Osteoblast (primary cell): ENCODE data around the gene FOXL2. TPM values are rescaled to one million over a fixed set of nuclear protein-coding genes. Genes with fewer than 3 reads are reported as not detected.

Experiments
- DNase-seq: peaks from one replicate; pipeline ENCODE4 v3.0.0; 2011; ENCODE audit warnings: low spot score, mixed read lengths; ENCODE audit not compliant: insufficient read length; ENCODE audit errors: missing footprints
- H2AFZ ChIP-seq: 2 replicates; pipeline ENCODE4 v1.6.0; 2011; ENCODE audit warnings: mild to moderate bottlenecking, low read length
- H3K27ac ChIP-seq: 2 replicates; pipeline ENCODE4 v1.5.1; 2011; ENCODE audit warnings: mild to moderate bottlenecking, low read depth, low read length, moderate library complexity
- H3K27me3 ChIP-seq: 2 replicates; pipeline ENCODE4 v1.6.0; 2012; ENCODE audit warnings: mild to moderate bottlenecking, control low read depth, inconsistent platforms, low read length, moderate library complexity; ENCODE audit not compliant: insufficient read depth
- H3K36me3 ChIP-seq: 2 replicates; pipeline ENCODE4 v1.5.1; 2011; ENCODE audit warnings: mild to moderate bottlenecking, low read length, control low read depth, moderate library complexity; ENCODE audit not compliant: insufficient read depth
- H3K4me1 ChIP-seq: 2 replicates; pipeline ENCODE4 v1.5.1; 2011; ENCODE audit warnings: mild to moderate bottlenecking, low read length, control low read depth, moderate library complexity; ENCODE audit not compliant: insufficient read depth
- H3K4me2 ChIP-seq: 2 replicates; pipeline ENCODE4 v1.6.0; 2011; ENCODE audit warnings: mild to moderate bottlenecking, low read length; ENCODE audit not compliant: insufficient read depth
- H3K4me3 ChIP-seq: fragments of 200-600 bp; sonication (generic); 3 replicates; pipeline ENCODE4 v1.5.1; 2012; ENCODE audit warnings: mild to moderate bottlenecking, low read length, inconsistent platforms; ENCODE audit not compliant: insufficient read depth
- H3K79me2 ChIP-seq: 2 replicates; pipeline ENCODE4 v1.6.0; 2012; ENCODE audit warnings: mild to moderate bottlenecking, low read length, control low read depth, inconsistent platforms; ENCODE audit not compliant: insufficient read depth
- H3K9me3 ChIP-seq: 2 replicates; pipeline ENCODE4 v1.5.1; 2011; ENCODE audit warnings: low read depth, low read length, control low read depth
- H4K20me1 ChIP-seq: 2 replicates; pipeline ENCODE4 v1.6.0; 2012; ENCODE audit warnings: mild to moderate bottlenecking, low read length, control low read depth; ENCODE audit not compliant: insufficient read depth
- CTCF ChIP-seq: IDR thresholded peaks from 2 replicates; pipeline ENCODE4 v1.5.1; 2011; ENCODE audit warnings: mild to moderate bottlenecking, low read depth, low read length, moderate library complexity; ENCODE audit errors: extremely low read depth
- total RNA-seq: library from RNA; depleted of rRNA; stranded (reverse); fragments of >200 nt; gene quantifications from 2 replicates; pipeline ENCODE4 v1.2.3, GENCODE V29; 2012

The FOXL2 gene
- total RNA-seq, 1 donor, result 0.36 TPM

- no peak overlapping the region for H3K27ac ChIP-seq
- TF ChIP-seq CTCF, result no peak
- H3K4me1 ChIP-seq, result peaks cover 5% of the 10 kb centered on the region
- H3K4me3 ChIP-seq, result no peak overlapping the region
- H3K79me2 ChIP-seq, result no peaks in the 10 kb centered on the region
- no peak overlapping the region for H3K4me2 ChIP-seq
- no peaks in the 10 kb centered on the region for H3K36me3 ChIP-seq
- no peak for DNase-seq
- no peaks in the 10 kb centered on the region for H3K27me3 ChIP-seq
- H2AFZ ChIP-seq, result no peak overlapping the region
- no peaks in the 10 kb centered on the region for H4K20me1 ChIP-seq
- H3K9me3 ChIP-seq, result no peaks in the 10 kb centered on the region
These were observed 33.2 kb downstream of the FOXL2 start for GRCh38 chr3:138913766-138914165.

GRCh38 chr3:138912237-138912636 lies 34.7 kb downstream of the FOXL2 start:
- H3K79me2 ChIP-seq, result no peaks in the 10 kb centered on the region
- DNase-seq, result peak; percentile 44

GRCh38 chr3:138911621-138912020 lies 35.3 kb downstream of the FOXL2 start:
- Histone ChIP-seq H3K4me3 (no peak overlapping the region), H3K36me3 (no peaks in the 10 kb centered on the region), H3K4me2 (no peak overlapping the region), H4K20me1 (no peaks in the 10 kb centered on the region), H3K27me3 (no peaks in the 10 kb centered on the region), H3K27ac (no peak overlapping the region), H3K9me3 (no peaks in the 10 kb centered on the region), H3K4me1 (peaks cover 5% of the 10 kb centered on the region), H3K79me2 (no peaks in the 10 kb centered on the region), H2AFZ (no peak overlapping the region)
- no peak for DNase-seq
- no peak for TF ChIP-seq CTCF

More at GRCh38 chr3:138912237-138912636, 34.7 kb downstream of the FOXL2 start:
- Histone ChIP-seq H3K4me2 (no peak overlapping the region), H3K4me1 (peaks cover 5% of the 10 kb centered on the region), H3K9me3 (no peaks in the 10 kb centered on the region), H2AFZ (no peak overlapping the region), H3K27me3 (no peaks in the 10 kb centered on the region), H4K20me1 (no peaks in the 10 kb centered on the region), H3K36me3 (no peaks in the 10 kb centered on the region), H3K4me3 (no peak overlapping the region), H3K27ac (no peak overlapping the region)
- TF ChIP-seq CTCF, result no peak

- H3K79me2 ChIP-seq, result no peaks in the 10 kb centered on the region
- no peaks in the 10 kb centered on the region for H4K20me1 ChIP-seq
- no peak for TF ChIP-seq CTCF
- H3K27me3 ChIP-seq, result no peaks in the 10 kb centered on the region
- peaks cover 2% of the 10 kb centered on the region for H3K4me1 ChIP-seq
- no peak overlapping the region for H3K27ac ChIP-seq
- no peak overlapping the region for H3K4me3 ChIP-seq
- no peak overlapping the region for H2AFZ ChIP-seq
- no peaks in the 10 kb centered on the region for H3K36me3 ChIP-seq
- peak; percentile 44 for DNase-seq
- no peaks in the 10 kb centered on the region for H3K9me3 ChIP-seq
- no peak overlapping the region for H3K4me2 ChIP-seq
These were observed 37.0 kb downstream of the FOXL2 start for GRCh38 chr3:138909904-138910303.
